Spinal cord (tissue), 10 donors: Measurements from ENCODE around the gene GASK1A. TPM values are rescaled to one million over a fixed set of nuclear protein-coding genes. Genes with fewer than 3 reads are reported as not detected.

Experiments used
- DNase-seq, 6 donors: peaks; one replicate each; pipeline versions ENCODE4 v3.0.0 to v3.0.0-alpha.2; 2013 to 2015; ENCODE audit warnings: low spot score in 6 of 6, low read depth in 4 of 6
- H3K27ac ChIP-seq: one replicate; pipeline ENCODE4 v1.5.1; 2013; ENCODE audit warnings: low read depth, low read length, control low read depth
- H3K27me3 ChIP-seq: one replicate; pipeline ENCODE4 v1.6.1; 2013; ENCODE audit warnings: low read length; ENCODE audit not compliant: control insufficient read depth, insufficient read depth
- H3K36me3 ChIP-seq: one replicate; pipeline ENCODE4 v1.6.1; 2013; ENCODE audit warnings: low read length; ENCODE audit not compliant: control insufficient read depth, insufficient read depth
- H3K4me1 ChIP-seq: one replicate; pipeline ENCODE4 v1.6.1; 2013; ENCODE audit warnings: low read length; ENCODE audit not compliant: control insufficient read depth, insufficient read depth
- H3K4me3 ChIP-seq: one replicate; pipeline ENCODE4 v1.5.1; 2013; ENCODE audit warnings: low read depth, low read length, control low read depth
- H3K9me3 ChIP-seq: one replicate; pipeline ENCODE4 v1.6.1; 2013; ENCODE audit warnings: low read length; ENCODE audit not compliant: control insufficient read depth, insufficient read depth
- WGBS: methylation state at CpG from one replicate; pipeline ENCODE4 v1.1.5; 2013; ENCODE audit warnings: missing lambda C conversion rate; ENCODE audit not compliant: insufficient coverage; 5-methylcytosine and 5-hydroxymethylcytosine counted together
- polyA plus RNA-seq, 2 donors: library from polyadenylated mRNA; unstranded; fragments of 120-200 nt; gene quantifications; one replicate each; pipeline ENCODE4 v1.2.1, GENCODE V29; 2013; ENCODE audit not compliant: insufficient read length in 2 of 2
- total RNA-seq, 2 donors: library from RNA; depleted of rRNA in 1 of 2; stranded (reverse); fragments of 120-200 nt in 1 of 2; fragments of >200 nt in 1 of 2; gene quantifications; one replicate each; pipeline versions ENCODE4 v1.2.3 to v1.2.4, GENCODE V29; 2013 to 2014
- donor health status: healthy.

GASK1A gene
- total and polyA plus RNA-seq, 4 donors = 5.2 to 40.1 (median 16.3) TPM

- 88% methylated on average over 5 of the region's 5 CpGs for WGBS
- no peaks in the 10 kb centered on the region for H3K9me3 ChIP-seq
- DNase-seq = no peak
- H3K36me3 ChIP-seq = no peaks in the 10 kb centered on the region
- peaks cover 9% of the 10 kb centered on the region for H3K4me1 ChIP-seq
- H3K27me3 ChIP-seq = no peaks in the 10 kb centered on the region
- H3K4me3 ChIP-seq = no peak overlapping the region
- H3K27ac ChIP-seq = no peak overlapping the region
Observed at GRCh38 chr3:43015991-43016865, 37.1 kb downstream of the GASK1A start.

GRCh38 chr3:43017004-43017403 is 37.9 kb downstream of the GASK1A start:
- no peak overlapping the region for H3K27ac ChIP-seq
- WGBS = 94% methylated on average over 1 of the region's 1 CpG
- DNase-seq = no peak

GRCh38 chr3:43017593-43018195 is 38.6 kb downstream of the GASK1A start:
- H3K4me1 ChIP-seq = peaks cover 9% of the 10 kb centered on the region
- WGBS = 88% methylated on average over 6 of the region's 9 CpGs
- no peak for DNase-seq
- no peaks in the 10 kb centered on the region for H3K9me3 ChIP-seq
- no peaks in the 10 kb centered on the region for H3K36me3 ChIP-seq
- no peaks in the 10 kb centered on the region for H3K27me3 ChIP-seq
- H3K27ac ChIP-seq = no peak overlapping the region
- no peak overlapping the region for H3K4me3 ChIP-seq

More at GRCh38 chr3:43017004-43017403, 37.9 kb downstream of the GASK1A start:
- Histone ChIP-seq H3K27me3 (no peaks in the 10 kb centered on the region), H3K4me3 (no peak overlapping the region), H3K4me1 (peaks cover 9% of the 10 kb centered on the region), H3K9me3 (no peaks in the 10 kb centered on the region), H3K36me3 (no peaks in the 10 kb centered on the region)

GRCh38 chr3:43018246-43018645 is 39.1 kb downstream of the GASK1A start:
- no peak for DNase-seq
- Histone ChIP-seq H3K27me3 (no peaks in the 10 kb centered on the region), H3K36me3 (no peaks in the 10 kb centered on the region), H3K27ac (no peak overlapping the region), H3K4me3 (no peak overlapping the region), H3K4me1 (peaks cover 9% of the 10 kb centered on the region), H3K9me3 (no peaks in the 10 kb centered on the region)
- no CpG with 5 or more reads among the region's 2 CpGs for WGBS

GRCh38 chr3:43019006-43019809 is 40.1 kb downstream of the GASK1A start:
- Histone ChIP-seq H3K36me3 (no peaks in the 10 kb centered on the region), H3K4me1 (peaks cover 9% of the 10 kb centered on the region), H3K27ac (peak overlapping the region; percentile 58), H3K4me3 (no peak overlapping the region), H3K9me3 (no peaks in the 10 kb centered on the region), H3K27me3 (no peaks in the 10 kb centered on the region)
- WGBS = 79% methylated on average over 4 of the region's 6 CpGs
- DNase-seq = peak in 1 of 6 donors; percentile 41

- no peaks in the 10 kb centered on the region for H3K27me3 ChIP-seq
- peak in 1 of 6 donors; percentile 84 for DNase-seq
Observed at GRCh38 chr3:43019826-43020225, 40.7 kb downstream of the GASK1A start.

GRCh38 chr3:43021186-43021585 is 42.1 kb downstream of the GASK1A start:
- DNase-seq = no peak
- Histone ChIP-seq H3K9me3 (no peaks in the 10 kb centered on the region), H3K27ac (no peak overlapping the region), H3K4me1 (peaks cover 9% of the 10 kb centered on the region), H3K27me3 (no peaks in the 10 kb centered on the region), H3K36me3 (no peaks in the 10 kb centered on the region), H3K4me3 (no peak overlapping the region)
- WGBS = 86% methylated on average over 2 of the region's 4 CpGs

More at GRCh38 chr3:43019826-43020225, 40.7 kb downstream of the GASK1A start:
- H3K27ac ChIP-seq = no peak overlapping the region
- no peaks in the 10 kb centered on the region for H3K9me3 ChIP-seq
- no peak overlapping the region for H3K4me3 ChIP-seq
- peaks cover 9% of the 10 kb centered on the region for H3K4me1 ChIP-seq
- no peaks in the 10 kb centered on the region for H3K36me3 ChIP-seq

GRCh38 chr3:43022121-43022520 is 43.0 kb downstream of the GASK1A start:
- no peaks in the 10 kb centered on the region for H3K27me3 ChIP-seq
- H3K4me1 ChIP-seq = peaks cover 9% of the 10 kb centered on the region
- no peak overlapping the region for H3K4me3 ChIP-seq
- DNase-seq = peak in 1 of 6 donors; percentile 87
- 80% methylated on average over 1 of the region's 1 CpG for WGBS
- no peaks in the 10 kb centered on the region for H3K9me3 ChIP-seq
- no peaks in the 10 kb centered on the region for H3K36me3 ChIP-seq
- H3K27ac ChIP-seq = peak overlapping the region; percentile 10

GRCh38 chr3:43023066-43023465 is 44.0 kb downstream of the GASK1A start:
- no peaks in the 10 kb centered on the region for H3K9me3 ChIP-seq
- H3K27ac ChIP-seq = no peak overlapping the region
- WGBS = 72% methylated on average over 4 of the region's 4 CpGs
- DNase-seq = no peak
- no peaks in the 10 kb centered on the region for H3K27me3 ChIP-seq
- H3K36me3 ChIP-seq = no peaks in the 10 kb centered on the region
- no peak overlapping the region for H3K4me3 ChIP-seq
- H3K4me1 ChIP-seq = peaks cover 9% of the 10 kb centered on the region
